GM20000 (cell line): ENCODE measurements around the gene THAP7.

ENCODE experiments used
- DNase-seq: peaks from one replicate; pipeline ENCODE4 v3.0.0; 2012; ENCODE audit warnings: low spot score
- TF ChIP-seq, protein P1 (sequence below): IDR thresholded peaks from 2 replicates; pipeline ENCODE4 v1.5.1; 2012; ENCODE audit warnings: mild to moderate bottlenecking, control low read depth; ENCODE audit errors: extremely low read depth, missing control alignments

The THAP7 gene

DNA sequence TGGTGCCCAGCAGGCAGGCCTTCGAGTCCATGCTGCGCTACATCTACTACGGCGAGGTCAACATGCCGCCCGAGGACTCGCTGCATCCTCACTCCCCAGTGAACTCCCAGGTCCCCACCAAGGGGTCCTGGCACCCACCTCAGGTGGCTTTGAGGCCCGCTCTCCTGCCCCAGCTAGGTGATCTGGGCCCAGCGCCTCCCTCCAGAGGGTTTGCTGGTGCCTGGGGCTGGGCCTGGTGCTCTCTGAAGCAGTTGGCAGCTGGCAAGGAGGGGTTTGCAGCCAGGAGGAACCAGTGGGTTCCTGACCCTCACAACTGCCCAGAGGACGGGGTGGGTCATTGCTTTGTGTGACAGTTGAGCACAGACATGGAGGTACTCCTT lies 5.9 kb downstream of the THAP7 start:
- no peak for DNase-seq
- TF ChIP-seq, protein P1, sequence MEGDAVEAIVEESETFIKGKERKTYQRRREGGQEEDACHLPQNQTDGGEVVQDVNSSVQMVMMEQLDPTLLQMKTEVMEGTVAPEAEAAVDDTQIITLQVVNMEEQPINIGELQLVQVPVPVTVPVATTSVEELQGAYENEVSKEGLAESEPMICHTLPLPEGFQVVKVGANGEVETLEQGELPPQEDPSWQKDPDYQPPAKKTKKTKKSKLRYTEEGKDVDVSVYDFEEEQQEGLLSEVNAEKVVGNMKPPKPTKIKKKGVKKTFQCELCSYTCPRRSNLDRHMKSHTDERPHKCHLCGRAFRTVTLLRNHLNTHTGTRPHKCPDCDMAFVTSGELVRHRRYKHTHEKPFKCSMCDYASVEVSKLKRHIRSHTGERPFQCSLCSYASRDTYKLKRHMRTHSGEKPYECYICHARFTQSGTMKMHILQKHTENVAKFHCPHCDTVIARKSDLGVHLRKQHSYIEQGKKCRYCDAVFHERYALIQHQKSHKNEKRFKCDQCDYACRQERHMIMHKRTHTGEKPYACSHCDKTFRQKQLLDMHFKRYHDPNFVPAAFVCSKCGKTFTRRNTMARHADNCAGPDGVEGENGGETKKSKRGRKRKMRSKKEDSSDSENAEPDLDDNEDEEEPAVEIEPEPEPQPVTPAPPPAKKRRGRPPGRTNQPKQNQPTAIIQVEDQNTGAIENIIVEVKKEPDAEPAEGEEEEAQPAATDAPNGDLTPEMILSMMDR = no peak

GRCh38 chr22:20995329-20996030 lies 6.4 kb downstream of the THAP7 start:
- TF ChIP-seq, protein P1 = no peak
- DNase-seq = no peak

DNA sequence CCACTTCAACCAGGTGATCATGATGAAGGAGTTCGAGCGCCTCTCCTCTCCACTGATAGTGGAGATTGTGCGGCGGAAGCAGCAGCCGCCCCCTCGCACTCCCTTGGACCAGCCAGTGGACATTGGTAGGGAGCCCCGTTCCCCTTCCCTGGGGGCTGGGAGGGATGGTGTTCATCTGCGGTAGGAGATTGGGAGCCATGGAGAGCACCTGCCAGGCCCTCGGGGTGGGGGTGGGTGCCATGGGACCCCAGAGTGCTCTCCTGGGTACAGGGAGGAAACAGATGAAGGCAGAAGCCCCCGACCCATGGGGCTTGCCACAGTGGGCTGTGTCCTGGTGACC lies 7.0 kb downstream of the THAP7 start:
- TF ChIP-seq, protein P1 = no peak
- DNase-seq = no peak

- DNase-seq = no peak
- TF ChIP-seq, protein P1 = no peak
Measured at GRCh38 chr22:20994128-20994901, 7.6 kb downstream of the THAP7 start.

GRCh38 chr22:20993304-20994127 lies 8.4 kb downstream of the THAP7 start:
- DNase-seq = no peak
- TF ChIP-seq, protein P1 = no peak

- no peak for DNase-seq
- TF ChIP-seq, protein P1 = no peak
Measured at GRCh38 chr22:20992456-20993303, 9.2 kb downstream of the THAP7 start.
